Transverse colon (tissue), 4 donors: ENCODE measurements around the gene TREX2. TPM values are rescaled to one million over a fixed set of nuclear protein-coding genes. Genes with fewer than 3 reads are reported as not detected.

Experiments
- DNase-seq: peaks from one replicate; pipeline ENCODE4 v3.0.0-alpha.2; 2019
- H3K27ac ChIP-seq, 4 donors: fragments of 200-600 bp; sonication (generic); 2 replicates each; pipeline ENCODE4 v1.5.1; 2016 to 2018; ENCODE audit warnings: inconsistent platforms in 4 of 4
- H3K27me3 ChIP-seq: fragments of 200-600 bp; sonication (generic); 2 replicates; pipeline ENCODE4 v1.5.1; 2017; ENCODE audit warnings: inconsistent platforms
- H3K36me3 ChIP-seq, 4 donors: fragments of 200-600 bp; sonication (generic); 2 replicates each; pipeline ENCODE4 v1.5.1; 2017 to 2019; ENCODE audit warnings: inconsistent platforms in 4 of 4
- H3K4me1 ChIP-seq, 4 donors: fragments of 200-600 bp; sonication (generic); 2 replicates each; pipeline ENCODE4 v1.5.1; 2017 to 2020; ENCODE audit warnings: inconsistent platforms in 4 of 4
- H3K4me3 ChIP-seq, 4 donors: fragments of 200-600 bp; sonication (generic); 1 replicate in 1 of 4; 2 replicates in 3 of 4; pipeline versions ENCODE4 v1.5.1 to v1.6.1; 2017 to 2019; ENCODE audit warnings: inconsistent platforms in 4 of 4
- H3K9me3 ChIP-seq, 2 donors: fragments of 200-600 bp; sonication (generic); 2 replicates each; pipeline ENCODE4 v1.5.1; 2017 to 2019; ENCODE audit warnings: inconsistent platforms in 2 of 2
- CTCF ChIP-seq, 5 experiments: fragments of 200-600 bp in 3 of 5; fragments of 450-650 bp in 2 of 5; sonication (generic) in 3 of 5; IDR thresholded peaks; 1 replicate in 2 of 5; 2 replicates in 3 of 5; pipeline ENCODE4 v1.5.1; 2016 to 2017; ENCODE audit warnings: antibody characterized with exemption in 5 of 5, inconsistent platforms in 3 of 5, mild to moderate bottlenecking in 2 of 5, moderate library complexity in 1 of 5
- EP300 ChIP-seq: sonication (generic); formaldehyde crosslinking; IDR thresholded peaks from one replicate; pipeline ENCODE4 v1.6.1; 2017; ENCODE audit warnings: antibody characterized with exemption, low read depth
- POLR2A ChIP-seq: fragments of 450-650 bp; IDR thresholded peaks from one replicate; pipeline ENCODE4 v1.6.1; 2016; ENCODE audit warnings: antibody characterized with exemption, mild to moderate bottlenecking, moderate library complexity
- POLR2AphosphoS5 ChIP-seq, 3 donors: sonication (generic); formaldehyde crosslinking; IDR thresholded peaks; one replicate each; pipeline ENCODE4 v1.6.1; 2016; ENCODE audit warnings: antibody characterized with exemption in 3 of 3
- WGBS, 2 donors: methylation state at CpG; one replicate each; pipeline ENCODE4 v1.1.5; 2018; ENCODE audit warnings: low coverage in 1 of 2; 5-methylcytosine and 5-hydroxymethylcytosine counted together
- in situ Hi-C, 4 donors: fragments of 200-750 bp; cut with MboI; loops; one replicate each; pipeline versions ENCODE4 v1.15.0 to v1.15.1; 2017; ENCODE audit warnings: low sequenced_read_pairs in 3 of 4, low pct_ligation_motif_present in 1 of 4, low pct_unique_long_range_greater_than_20kb in 1 of 4
- intact Hi-C: fragments of 100-400 bp; cut with DNase I; formaldehyde crosslinking; loops from one replicate; pipeline ENCODE4 v1.15.1; 2023; ENCODE audit warnings: low total_unique reads
- total RNA-seq, 4 donors: library from RNA; depleted of rRNA; stranded (reverse); fragments of >200 nt; gene quantifications; one replicate each; pipeline ENCODE4 v1.1.0, GENCODE V29; 2016

TREX2 gene
- total RNA-seq, 4 donors from 2014 or later: 0.55 to 2.0 (median 1.4) TPM; not detected in 1

GRCh38 chrX:153494061-153494460 lies 48.2 kb upstream of the TREX2 start:
- TF ChIP-seq CTCF (IDR thresholded peaks at IDR 0.05) (no peak), EP300 (no peak), POLR2A (no peak), POLR2AphosphoS5 (IDR thresholded peaks at IDR 0.05) (no peak)
- no peak for DNase-seq
- H3K27me3 ChIP-seq: peaks cover 7% of the 10 kb centered on the region
- no peak overlapping the region for H3K4me3 ChIP-seq
- in situ Hi-C loops (no loop called here), intact Hi-C loops (no loop called here)
- H3K4me1 ChIP-seq: no peaks in the 10 kb centered on the region
- no peaks in the 10 kb centered on the region for H3K9me3 ChIP-seq
- peak overlapping the region in 1 of 4 donors; percentile 30 for H3K27ac ChIP-seq
- 87% methylated on average over 12 of the region's 12 CpGs; no CpG with 5 or more reads in 1 of the 2 donors for WGBS, 2 donors
- H3K36me3 ChIP-seq: no peaks in the 10 kb centered on the region

- DNase-seq: no peak
- H3K4me3 ChIP-seq: no peak overlapping the region
- peaks cover 0 to 5% (median 0%) of the 10 kb centered on the region in 4 donors for H3K4me1 ChIP-seq
- no peak for TF ChIP-seq EP300
- TF ChIP-seq POLR2AphosphoS5 (IDR thresholded peaks at IDR 0.05): no peak
- no peak for TF ChIP-seq POLR2A
- no peak for TF ChIP-seq CTCF (IDR thresholded peaks at IDR 0.05)
- WGBS, 2 donors: 85% methylated on average over 11 of the region's 11 CpGs; no CpG with 5 or more reads in 1 of the 2 donors
- H3K27me3 ChIP-seq: peaks cover 7% of the 10 kb centered on the region
- in situ Hi-C loops (no loop called here), intact Hi-C loops (no loop called here)
- no peak overlapping the region for H3K27ac ChIP-seq
- H3K36me3 ChIP-seq: no peaks in the 10 kb centered on the region
- H3K9me3 ChIP-seq: no peaks in the 10 kb centered on the region
Measured at GRCh38 chrX:153493085-153493484, 47.2 kb upstream of the TREX2 start.

GRCh38 chrX:153492543-153492942 lies 46.7 kb upstream of the TREX2 start:
- in situ Hi-C loops: no loop called here
- 83% methylated on average over 12 of the region's 12 CpGs; no CpG with 5 or more reads in 1 of the 2 donors for WGBS, 2 donors

GRCh38 chrX:153491918-153492317 lies 46.1 kb upstream of the TREX2 start:
- Histone ChIP-seq H3K27me3 (peaks cover 7% of the 10 kb centered on the region), H3K4me3 (no peak overlapping the region), H3K27ac (no peak overlapping the region), H3K9me3 (no peaks in the 10 kb centered on the region), H3K36me3 (no peaks in the 10 kb centered on the region), H3K4me1 (peaks cover 0 to 5% (median 0%) of the 10 kb centered on the region in 4 donors)
- WGBS, 2 donors: 51% methylated on average over 11 of the region's 11 CpGs; no CpG with 5 or more reads in 1 of the 2 donors
- no peak for DNase-seq
- TF ChIP-seq POLR2A: no peak
- in situ Hi-C loops (no loop called here), intact Hi-C loops (no loop called here)

More at GRCh38 chrX:153492543-153492942, 46.7 kb upstream of the TREX2 start:
- no peak for TF ChIP-seq POLR2AphosphoS5 (IDR thresholded peaks at IDR 0.05)
- TF ChIP-seq POLR2A: no peak
- Histone ChIP-seq H3K4me1 (peaks cover 0 to 5% (median 0%) of the 10 kb centered on the region in 4 donors), H3K27ac (no peak overlapping the region), H3K27me3 (peaks cover 7% of the 10 kb centered on the region), H3K9me3 (no peaks in the 10 kb centered on the region), H3K4me3 (no peak overlapping the region), H3K36me3 (no peaks in the 10 kb centered on the region)
- no peak for DNase-seq
- intact Hi-C loops: no loop called here

- no peak for TF ChIP-seq POLR2AphosphoS5 (IDR thresholded peaks at IDR 0.05)
- no peak for TF ChIP-seq POLR2A
- no peak for TF ChIP-seq EP300
- TF ChIP-seq CTCF (IDR thresholded peaks at IDR 0.05): no peak
- Histone ChIP-seq H3K27me3 (peaks cover 7% of the 10 kb centered on the region), H3K36me3 (no peaks in the 10 kb centered on the region), H3K9me3 (no peaks in the 10 kb centered on the region), H3K4me3 (no peak overlapping the region), H3K4me1 (peaks cover 0 to 5% (median 0%) of the 10 kb centered on the region in 4 donors), H3K27ac (no peak overlapping the region)
- no peak for DNase-seq
- WGBS, 2 donors: 83% methylated on average over 6 of the region's 10 CpGs; no CpG with 5 or more reads in 1 of the 2 donors
- intact Hi-C loops (no loop called here), in situ Hi-C loops (no loop called here)
Measured at GRCh38 chrX:153491351-153491914, 45.6 kb upstream of the TREX2 start.
